Endothelial cell of umbilical vein (primary cell): ENCODE measurements around the gene METTL8.

Source experiments
- CTCF ChIP-seq, 2 donors: IDR thresholded peaks; 1 replicate in 1 of 2; 2 replicates in 1 of 2; pipeline ENCODE4 v1.5.1; 2011; ENCODE audit warnings: low read length in 2 of 2, mild to moderate bottlenecking in 2 of 2, moderate library complexity in 2 of 2, control low read depth in 1 of 2, inconsistent platforms in 1 of 2, low read depth in 1 of 2; ENCODE audit not compliant: insufficient read depth in 1 of 2; ENCODE audit errors: extremely low read depth in 1 of 2
- POLR2A ChIP-seq: IDR thresholded peaks from 2 replicates; pipeline ENCODE4 v1.6.1; 2012; ENCODE audit warnings: low read depth, mild to moderate bottlenecking, control low read depth, low read length

- no peak for TF ChIP-seq CTCF (IDR thresholded peaks at IDR 0.05; ENCODE audit: extremely low read depth in 1 of 2, insufficient read depth in 1 of 2, low read depth in 1 of 2, low read length in 2 of 2)
- no peak for TF ChIP-seq POLR2A
Measured at GRCh38 chr2:171271971-171272436, 161.8 kb downstream of the METTL8 start.
